ENCODE results near the gene CEP55.
"Not testable (repeated sequence)": the region's sequence is repeated elsewhere in the genome, so short reads cannot be mapped to it uniquely, and the experiment has no call there.

CEP55 gene

GRCh38 chr10:93496322-93497041 lies at the start of gene CEP55:
Gene CEP55, plus strand, starts transcription at chr10:93496612. Its CDS starts 3,440 bp downstream, at chr10:93500052.
- peak; percentile 73 to 75 for DNase-seq

- no peak for DNase-seq
These were observed 49.4 kb upstream of the CEP55 start for GRCh38 chr10:93447019-93447418.

- DNase-seq: no peak
These were observed 48.4 kb upstream of the CEP55 start for GRCh38 chr10:93447970-93448369.

- no peak for DNase-seq
These were observed 45.0 kb upstream of the CEP55 start for GRCh38 chr10:93451244-93451947.

GRCh38 chr10:93452143-93452542 lies 44.3 kb upstream of the CEP55 start:
- DNase-seq: no peak

GRCh38 chr10:93454146-93454545 lies 42.3 kb upstream of the CEP55 start:
- DNase-seq: no peak

- DNase-seq: no peak
These were observed 41.7 kb upstream of the CEP55 start for GRCh38 chr10:93454736-93455135.

GRCh38 chr10:93456480-93456879 lies 39.9 kb upstream of the CEP55 start:
- no peak for DNase-seq

GRCh38 chr10:93457511-93457910 lies 38.9 kb upstream of the CEP55 start:
- no peak for DNase-seq

GRCh38 chr10:93458821-93459257 lies 37.6 kb upstream of the CEP55 start:
- DNase-seq: no peak

- DNase-seq: no peak
These were observed 36.9 kb upstream of the CEP55 start for GRCh38 chr10:93459466-93459865.

- DNase-seq: no peak
These were observed 35.2 kb upstream of the CEP55 start for GRCh38 chr10:93461109-93461806.

- no peak for DNase-seq
These were observed 34.6 kb upstream of the CEP55 start for GRCh38 chr10:93461807-93462178.

- no peak for DNase-seq
These were observed 34.0 kb upstream of the CEP55 start for GRCh38 chr10:93462371-93462770.

GRCh38 chr10:93462881-93463280 lies 33.5 kb upstream of the CEP55 start:
- no peak for DNase-seq

- no peak for DNase-seq
These were observed 32.5 kb upstream of the CEP55 start for GRCh38 chr10:93463723-93464476.

GRCh38 chr10:93464776-93465388 lies 31.5 kb upstream of the CEP55 start:
- DNase-seq: no peak

GRCh38 chr10:93465806-93466675 lies 30.4 kb upstream of the CEP55 start:
- DNase-seq: no peak

- DNase-seq: not testable (repeated sequence)
These were observed 28.8 kb upstream of the CEP55 start for GRCh38 chr10:93467635-93468034.

- no peak for DNase-seq
These were observed 27.8 kb upstream of the CEP55 start for GRCh38 chr10:93468461-93469213.

GRCh38 chr10:93469454-93469853 lies 27.0 kb upstream of the CEP55 start:
- no peak for DNase-seq

Data from bone marrow (tissue), 2 donors.